IMR-90 (cell line): ENCODE results near the gene RNF151. TPM values are rescaled to one million over a fixed set of nuclear protein-coding genes. Genes with fewer than 3 reads are reported as not detected.

Experiments used
- ATAC-seq: fragments of 200-7000 bp; cut with Tn5 transposase; 2 replicates; pipeline ENCODE4 v1.9.1; 2020; ENCODE audit warnings: low read depth, mild to moderate bottlenecking, moderate library complexity
- BruUV-seq: library from RNA; stranded (reverse); fragments of 400-500 nt; replicated peaks from 2 replicates; lab custom pipeline; 2021; lab: Mats Ljungman, UMichigan
- CTCF ChIA-PET: fragments of 300-600 bp; formaldehyde crosslinking; extraction: SDS; loops from one replicate; lab custom pipeline; 2021; ENCODE audit warnings: antibody characterized with exemption; lab: Yijun Ruan, JAX
- POLR2A ChIA-PET: fragments of 300-600 bp; sonication (Branson Sonifier 250); formaldehyde crosslinking; loops from one replicate; lab custom pipeline; 2022; ENCODE audit warnings: antibody characterized with exemption; ENCODE audit not compliant: unreplicated experiment; lab: Charles Lee
- DNase-seq: peaks from one replicate; pipeline ENCODE4 v3.0.0; 2013
- H2AFZ ChIP-seq: replicated peaks from 2 replicates; pipeline ENCODE3; 2013; ENCODE audit warnings: low read length, mild to moderate bottlenecking; ENCODE audit not compliant: poor library complexity
- H2AK5ac ChIP-seq: 2 replicates; pipeline ENCODE4 v1.6.1; 2013; ENCODE audit warnings: low read depth, low read length, inconsistent platforms
- H2AK9ac ChIP-seq: replicated peaks from 2 replicates; pipeline ENCODE3; 2013; ENCODE audit warnings: mild to moderate bottlenecking, low read depth, low read length, moderate library complexity; ENCODE audit not compliant: poor library complexity
- H2BK120ac ChIP-seq: 2 replicates; pipeline ENCODE4 v1.6.1; 2013; ENCODE audit warnings: low read depth, low read length, inconsistent platforms
- H2BK15ac ChIP-seq: 3 replicates; pipeline ENCODE4 v1.6.1; 2013; ENCODE audit warnings: low read depth, low read length, inconsistent platforms
- H2BK20ac ChIP-seq: 2 replicates; pipeline ENCODE4 v1.6.1; 2013; ENCODE audit warnings: low read depth, mild to moderate bottlenecking, inconsistent platforms, low read length, moderate library complexity
- H2BK5ac ChIP-seq: 2 replicates; pipeline ENCODE4 v1.6.1; 2013; ENCODE audit warnings: mild to moderate bottlenecking, low read depth, low read length, inconsistent platforms; ENCODE audit not compliant: poor library complexity, severe bottlenecking
- H3K14ac ChIP-seq: replicated peaks from 2 replicates; pipeline ENCODE4 v1.6.1; 2013; ENCODE audit warnings: low read depth, low read length, inconsistent platforms
- H3K18ac ChIP-seq: 2 replicates; pipeline ENCODE4 v1.6.1; 2013; ENCODE audit warnings: low read depth, low read length, control low read depth
- H3K23ac ChIP-seq: 2 replicates; pipeline ENCODE4 v1.6.1; 2013; ENCODE audit warnings: low read depth, low read length, inconsistent platforms
- H3K27ac ChIP-seq: 2 replicates; pipeline ENCODE4 v1.5.1; 2013; ENCODE audit warnings: mild to moderate bottlenecking, control low read depth, low read length; ENCODE audit not compliant: insufficient read depth
- H3K27me3 ChIP-seq: 2 replicates; pipeline ENCODE4 v1.6.1; 2013; ENCODE audit warnings: low read length; ENCODE audit not compliant: control insufficient read depth, insufficient read depth
- H3K36me3 ChIP-seq: 2 replicates; pipeline ENCODE4 v1.6.1; 2013; ENCODE audit warnings: low read length, mixed read lengths; ENCODE audit not compliant: control insufficient read depth, insufficient read depth
- H3K4ac ChIP-seq: 2 replicates; pipeline ENCODE4 v1.6.1; 2013; ENCODE audit warnings: low read depth, low read length, inconsistent platforms
- H3K4me1 ChIP-seq: 2 replicates; pipeline ENCODE4 v1.6.1; 2013; ENCODE audit warnings: low read length, mixed read lengths; ENCODE audit not compliant: control insufficient read depth, insufficient read depth
- H3K4me2 ChIP-seq: 2 replicates; pipeline ENCODE4 v1.6.1; 2013; ENCODE audit warnings: low read depth, mild to moderate bottlenecking, control low read depth, low read length, moderate library complexity
- H3K4me3 ChIP-seq: 2 replicates; pipeline ENCODE4 v1.5.1; 2013; ENCODE audit warnings: low read depth, mild to moderate bottlenecking, control low read depth, low read length, moderate library complexity; ENCODE audit not compliant: insufficient read depth
- H3K56ac ChIP-seq: 2 replicates; pipeline ENCODE4 v1.6.1; 2013; ENCODE audit warnings: low read length, inconsistent platforms; ENCODE audit not compliant: insufficient read depth; ENCODE audit errors: extremely low read depth
- H3K79me1 ChIP-seq, 2 experiments: 2 replicates each; pipeline ENCODE4 v1.6.1; 2013; ENCODE audit warnings: low read length in 2 of 2, inconsistent platforms in 1 of 2, low read depth in 1 of 2
- H3K9ac ChIP-seq: 2 replicates; pipeline ENCODE4 v1.6.1; 2013; ENCODE audit warnings: low read depth, low read length, control low read depth
- H3K9me1 ChIP-seq: 2 replicates; pipeline ENCODE4 v1.6.1; 2013; ENCODE audit warnings: low read length, inconsistent platforms; ENCODE audit not compliant: insufficient read depth
- H3K9me3 ChIP-seq: 2 replicates; pipeline ENCODE4 v1.6.1; 2013; ENCODE audit warnings: low read length; ENCODE audit not compliant: control insufficient read depth, insufficient read depth
- H4K20me1 ChIP-seq: 2 replicates; pipeline ENCODE4 v1.6.1; 2013; ENCODE audit warnings: low read length, inconsistent platforms; ENCODE audit not compliant: insufficient read depth
- H4K5ac ChIP-seq: 2 replicates; pipeline ENCODE4 v1.6.1; 2013; ENCODE audit warnings: mild to moderate bottlenecking, low read depth, low read length, control low read depth
- H4K8ac ChIP-seq, 2 experiments: 2 replicates each; pipeline ENCODE4 v1.6.1; 2013; ENCODE audit warnings: low read depth in 2 of 2, low read length in 2 of 2, control low read depth in 1 of 2, inconsistent platforms in 1 of 2
- H4K91ac ChIP-seq: 2 replicates; pipeline ENCODE4 v1.6.1; 2013; ENCODE audit warnings: low read depth, low read length, inconsistent platforms; ENCODE audit not compliant: insufficient read depth
- BHLHE40 ChIP-seq: fragments of 150-350 bp; IDR thresholded peaks from 2 replicates; pipeline ENCODE4 v1.6.1; 2016; ENCODE audit warnings: mild to moderate bottlenecking, low read depth, low read length
- CEBPB ChIP-seq: IDR thresholded peaks from 2 replicates; pipeline ENCODE4 v1.6.1; 2012; ENCODE audit warnings: low read depth, low read length, improper control_type of control experiment
- CHD1 ChIP-seq: IDR thresholded peaks from 2 replicates; pipeline ENCODE4 v1.6.1; 2012; ENCODE audit warnings: low read depth, low read length, improper control_type of control experiment
- FOS ChIP-seq: fragments of 150-350 bp; IDR thresholded peaks from 2 replicates; pipeline ENCODE4 v1.6.1; 2016; ENCODE audit warnings: low read depth, low read length
- MAFK ChIP-seq: IDR thresholded peaks from 2 replicates; pipeline ENCODE4 v1.6.1; 2012; ENCODE audit warnings: low read depth, low read length, improper control_type of control experiment
- MAZ ChIP-seq: IDR thresholded peaks from 2 replicates; pipeline ENCODE4 v1.6.1; 2012; ENCODE audit warnings: low read depth, mild to moderate bottlenecking, low read length, improper control_type of control experiment, moderate library complexity, borderline replicate concordance
- MXI1 ChIP-seq: IDR thresholded peaks from 2 replicates; pipeline ENCODE4 v1.6.1; 2012; ENCODE audit warnings: low read depth, mild to moderate bottlenecking, low read length, moderate library complexity, borderline replicate concordance
- POLR2A ChIP-seq: IDR thresholded peaks from 2 replicates; pipeline ENCODE4 v1.6.1; 2012; ENCODE audit warnings: mild to moderate bottlenecking, low read depth, low read length
- RCOR1 ChIP-seq: IDR thresholded peaks from 2 replicates; pipeline ENCODE4 v1.6.1; 2012; ENCODE audit warnings: mild to moderate bottlenecking, low read length, improper control_type of control experiment; ENCODE audit not compliant: insufficient replicate concordance
- RFX5 ChIP-seq: IDR thresholded peaks from 2 replicates; pipeline ENCODE4 v1.8.0; 2012; ENCODE audit warnings: low read depth, mild to moderate bottlenecking, low read length, moderate library complexity
- SMC3 ChIP-seq: fragments of 150-350 bp; IDR thresholded peaks from 2 replicates; pipeline ENCODE4 v1.6.1; 2016; ENCODE audit warnings: low read depth, mild to moderate bottlenecking, antibody characterized with exemption, low read length, moderate library complexity
- WGBS, 2 experiments: methylation state at CpG; one replicate each; pipeline versions ENCODE4 v1.1.5 to v1.1.7; 2013; ENCODE audit warnings: missing lambda C conversion rate in 2 of 2; ENCODE audit not compliant: insufficient read length in 1 of 2; ENCODE audit errors: extremely low coverage in 2 of 2; 5-methylcytosine and 5-hydroxymethylcytosine counted together
- dilution Hi-C: fragments of 300-500 bp; cut with HindIII; formaldehyde crosslinking; loops from one replicate; pipeline ENCODE4 v1.14.3; 2018; ENCODE audit warnings: low sequenced_read_pairs; ENCODE audit not compliant: unreplicated experiment
- in situ Hi-C: fragments of 300-500 bp; cut with MboI; formaldehyde crosslinking; loops from 3 replicates; pipeline ENCODE4 v1.14.3; 2019; ENCODE audit warnings: low sequenced_read_pairs, inconsistent platforms, mixed read lengths
- intact Hi-C: fragments of 100-400 bp; cut with micrococcal nuclease; formaldehyde crosslinking; loops from 2 replicates; pipeline ENCODE4 v1.10.0; 2022
- polyA plus RNA-seq, 3 experiments: library from polyadenylated mRNA; depleted of rRNA; stranded (reverse); fragments of >200 nt; gene quantifications; 2 replicates each; pipeline ENCODE4 v1.2.3, GENCODE V29; 2012; ENCODE audit warnings: low replicate concordance in 1 of 3
- total RNA-seq: library from RNA; depleted of rRNA; stranded (reverse); fragments of >200 nt; gene quantifications from 2 replicates; pipeline ENCODE4 v1.2.3, GENCODE V29; 2012
- TF ChIP-seq, protein P1 (sequence below): fragments of 150-350 bp; IDR thresholded peaks from 2 replicates; pipeline ENCODE4 v1.6.1; 2017; ENCODE audit warnings: mild to moderate bottlenecking, antibody characterized with exemption, low read length, low read depth
- TF ChIP-seq, protein P2 (sequence below): fragments of 150-350 bp; IDR thresholded peaks from 2 replicates; pipeline ENCODE4 v1.6.1; 2016; ENCODE audit warnings: low read depth, mild to moderate bottlenecking, low read length, moderate library complexity, borderline replicate concordance

RNF151 gene
- total and polyA plus RNA-seq, 2 of the 4 experiments (the other 2 are of a cell fraction) = not detected

DNA sequence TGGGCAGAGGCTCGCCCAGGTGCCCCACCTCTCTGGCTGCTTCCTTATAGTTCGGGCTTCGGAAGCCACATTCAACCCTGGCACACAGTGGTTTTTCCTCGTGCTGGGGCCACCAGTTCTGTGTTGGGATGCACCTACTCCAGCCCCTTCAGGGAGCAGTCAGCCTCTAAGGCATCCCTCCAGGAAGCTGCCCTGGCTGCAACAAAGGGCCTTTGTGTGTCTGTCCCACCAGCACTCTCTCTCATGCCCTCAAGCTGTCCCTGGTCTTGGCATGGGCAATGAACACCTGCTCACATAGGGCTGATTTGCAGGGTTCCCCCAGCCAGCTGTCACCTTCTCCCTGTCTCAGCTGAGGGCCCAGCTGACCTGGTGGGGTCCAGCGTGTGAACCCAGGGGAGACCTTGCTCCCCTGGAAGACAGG is 15.4 kb downstream of the RNF151 start:
- TF ChIP-seq, protein P1, sequence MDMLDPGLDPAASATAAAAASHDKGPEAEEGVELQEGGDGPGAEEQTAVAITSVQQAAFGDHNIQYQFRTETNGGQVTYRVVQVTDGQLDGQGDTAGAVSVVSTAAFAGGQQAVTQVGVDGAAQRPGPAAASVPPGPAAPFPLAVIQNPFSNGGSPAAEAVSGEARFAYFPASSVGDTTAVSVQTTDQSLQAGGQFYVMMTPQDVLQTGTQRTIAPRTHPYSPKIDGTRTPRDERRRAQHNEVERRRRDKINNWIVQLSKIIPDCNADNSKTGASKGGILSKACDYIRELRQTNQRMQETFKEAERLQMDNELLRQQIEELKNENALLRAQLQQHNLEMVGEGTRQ = no peak
- TF ChIP-seq SMC3 (no peak), CEBPB (no peak), CHD1 (no peak), MAFK (no peak), FOS (no peak), MXI1 (no peak), POLR2A (no peak), BHLHE40 (no peak), RFX5 (no peak), RCOR1 (no peak), MAZ (no peak)
- TF ChIP-seq, protein P2, sequence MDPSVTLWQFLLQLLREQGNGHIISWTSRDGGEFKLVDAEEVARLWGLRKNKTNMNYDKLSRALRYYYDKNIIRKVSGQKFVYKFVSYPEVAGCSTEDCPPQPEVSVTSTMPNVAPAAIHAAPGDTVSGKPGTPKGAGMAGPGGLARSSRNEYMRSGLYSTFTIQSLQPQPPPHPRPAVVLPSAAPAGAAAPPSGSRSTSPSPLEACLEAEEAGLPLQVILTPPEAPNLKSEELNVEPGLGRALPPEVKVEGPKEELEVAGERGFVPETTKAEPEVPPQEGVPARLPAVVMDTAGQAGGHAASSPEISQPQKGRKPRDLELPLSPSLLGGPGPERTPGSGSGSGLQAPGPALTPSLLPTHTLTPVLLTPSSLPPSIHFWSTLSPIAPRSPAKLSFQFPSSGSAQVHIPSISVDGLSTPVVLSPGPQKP = no peak
- ChIA-PET POLR2A (no interaction called here), CTCF (interaction anchor here (1.3 kb wide), 1 partner anchor 158 kb away, joined by 5 read pairs; no protein-coding TSS in a partner anchor)
- Histone ChIP-seq H3K4me3 (no peak overlapping the region), H4K8ac (no peak overlapping the region), H3K9me1 (peaks cover 9% of the 10 kb centered on the region), H3K9ac (no peak overlapping the region), H2AK5ac (no peak overlapping the region), H3K4me2 (no peak overlapping the region), H2BK120ac (no peak overlapping the region), H3K27ac (no peak overlapping the region), H3K23ac (no peak overlapping the region), H2BK15ac (no peak overlapping the region), H2BK20ac (no peak overlapping the region), H2BK5ac (no peak overlapping the region), H3K79me1 (peaks cover 21 to 26% of the 10 kb centered on the region in 2 experiments), H3K18ac (no peak overlapping the region), H2AK9ac (peak overlapping the region; percentile 57), H4K5ac (no peak overlapping the region), H4K20me1 (no peaks in the 10 kb centered on the region; the same call in none of the 2 replicates), H3K4me1 (peaks cover 8% of the 10 kb centered on the region), H2AFZ (no peak overlapping the region), H3K27me3 (peaks cover 31% of the 10 kb centered on the region; the same call in 1 of the 2 replicates), H3K56ac (no peak overlapping the region), H3K14ac (no peak overlapping the region), H3K36me3 (peaks cover 34% of the 10 kb centered on the region), H3K4ac (no peak overlapping the region), H4K91ac (no peak overlapping the region), H3K9me3 (no peaks in the 10 kb centered on the region)
- dilution Hi-C loops (no loop called here), in situ Hi-C loops (no loop called here), intact Hi-C loops (no loop called here)
- WGBS, 2 experiments = 81% methylated on average over 4 of the region's 5 CpGs; no CpG with 5 or more reads in 1 of the 2 experiments
- ATAC-seq (no peak), DNase-seq (no peak)
- BruUV-seq = no TSS peak
